Nephron progenitor cell (in vitro differentiated cells): ENCODE measurements around the gene ASNS.

ENCODE experiments used
- DNase-seq: peaks from one replicate; pipeline ENCODE4 v3.0.0; 2021
- H3K27ac Mint-ChIP-seq: 2 replicates; pipeline ENCODE4 v1.8.0; 2021; ENCODE audit warnings: mild to moderate bottlenecking, moderate library complexity, mixed read lengths
- H3K27me3 Mint-ChIP-seq: 2 replicates; pipeline ENCODE4 v1.8.0; 2021; ENCODE audit warnings: mild to moderate bottlenecking, low read depth, mixed read lengths; ENCODE audit not compliant: poor library complexity
- H3K36me3 Mint-ChIP-seq: 2 replicates; pipeline ENCODE4 v1.8.0; 2021; ENCODE audit warnings: low read depth, mixed read lengths
- H3K4me1 Mint-ChIP-seq: 2 replicates; pipeline ENCODE4 v1.8.0; 2021; ENCODE audit warnings: mixed read lengths
- H3K4me3 Mint-ChIP-seq: 2 replicates; pipeline ENCODE4 v1.8.0; 2021; ENCODE audit warnings: mild to moderate bottlenecking, moderate library complexity, mixed read lengths
- H3K9me3 Mint-ChIP-seq: 2 replicates; pipeline ENCODE4 v1.8.0; 2021; ENCODE audit warnings: mild to moderate bottlenecking, moderate library complexity, mixed read lengths
- CTCF ChIP-seq: fragments of 200-600 bp; sonication (generic); IDR thresholded peaks from 2 replicates; pipeline ENCODE4 v1.5.0; 2021; ENCODE audit warnings: antibody characterized with exemption

ASNS gene

DNA sequence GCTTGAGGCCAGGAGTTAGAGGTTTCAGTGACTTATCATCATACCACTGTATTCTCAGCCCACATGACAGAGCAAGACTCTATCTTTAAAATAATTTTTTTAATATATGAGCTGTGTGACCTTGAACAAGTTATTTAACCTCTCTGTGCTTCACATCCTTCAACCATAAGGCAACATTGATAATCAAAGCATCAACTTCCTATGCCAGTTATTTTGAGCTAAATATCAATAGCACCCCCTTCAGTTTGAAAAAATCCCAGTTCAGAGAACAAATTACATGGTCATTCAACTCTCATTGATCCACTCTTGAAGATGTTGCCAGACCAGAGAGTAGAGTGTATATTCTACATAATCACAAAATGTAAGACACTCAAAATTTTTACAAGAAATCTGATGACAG, 53.0 kb downstream of the ASNS start:
- no peak overlapping the region for H3K4me3 Mint-ChIP-seq
- peaks cover 6% of the 10 kb centered on the region for H3K9me3 Mint-ChIP-seq
- H3K27me3 Mint-ChIP-seq, result no peaks in the 10 kb centered on the region
- TF ChIP-seq CTCF, result no peak
- no peak for DNase-seq
- no peaks in the 10 kb centered on the region for H3K36me3 Mint-ChIP-seq
- H3K27ac Mint-ChIP-seq, result no peak overlapping the region
- peaks cover 16% of the 10 kb centered on the region for H3K4me1 Mint-ChIP-seq

DNA sequence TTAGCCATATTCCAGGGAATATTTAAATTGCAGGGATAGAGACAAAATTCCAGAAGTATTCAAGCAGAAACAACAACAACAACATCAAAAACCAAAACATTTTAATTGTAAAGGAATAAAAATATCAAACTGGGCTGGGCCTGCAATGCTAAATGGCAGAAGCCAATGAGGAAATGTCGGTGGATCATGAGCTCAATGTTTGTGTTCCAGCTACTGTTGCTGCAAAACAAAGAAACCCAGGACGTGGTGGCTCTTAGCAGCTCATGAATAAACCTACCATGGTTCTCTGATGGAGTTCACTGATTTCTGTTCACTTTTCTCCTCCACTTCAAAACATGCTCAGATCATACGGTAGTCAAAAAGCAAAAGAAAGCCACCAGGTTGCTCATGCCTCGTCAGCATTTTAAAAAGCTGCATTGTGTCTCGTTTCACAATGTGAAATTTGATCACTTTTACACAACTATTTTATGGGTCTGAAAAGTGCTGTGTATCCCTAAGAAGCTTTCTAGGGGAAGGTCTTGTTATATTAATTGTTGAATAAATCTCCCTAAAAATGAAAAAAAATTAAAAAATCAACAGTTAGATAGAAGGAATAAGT, 54.0 kb downstream of the ASNS start:
- Mint-ChIP-seq H3K9me3 (peaks cover 10% of the 10 kb centered on the region), H3K27ac (no peak overlapping the region), H3K4me1 (peaks cover 16% of the 10 kb centered on the region), H3K36me3 (no peaks in the 10 kb centered on the region), H3K4me3 (no peak overlapping the region), H3K27me3 (peaks cover 2% of the 10 kb centered on the region)
- TF ChIP-seq CTCF, result no peak
- no peak for DNase-seq
